Fibroblast of skin of scalp (primary cell): Measurements from ENCODE around the gene FRA10AC1.
A peak's percentile ranks its signal among the peaks of the same experiment; 100 is the strongest.
"Not testable (repeated sequence)": the region's sequence is repeated elsewhere in the genome, so short reads cannot be mapped to it uniquely, and the experiment has no call there.

Experiments
- DNase-seq: peaks from one replicate; pipeline ENCODE4 v3.0.0-alpha.2; 2013

Gene FRA10AC1

GRCh38 chr10:93703066-93703465, 674 bp upstream of the FRA10AC1 start:
- DNase-seq: peak; percentile 14

DNA sequence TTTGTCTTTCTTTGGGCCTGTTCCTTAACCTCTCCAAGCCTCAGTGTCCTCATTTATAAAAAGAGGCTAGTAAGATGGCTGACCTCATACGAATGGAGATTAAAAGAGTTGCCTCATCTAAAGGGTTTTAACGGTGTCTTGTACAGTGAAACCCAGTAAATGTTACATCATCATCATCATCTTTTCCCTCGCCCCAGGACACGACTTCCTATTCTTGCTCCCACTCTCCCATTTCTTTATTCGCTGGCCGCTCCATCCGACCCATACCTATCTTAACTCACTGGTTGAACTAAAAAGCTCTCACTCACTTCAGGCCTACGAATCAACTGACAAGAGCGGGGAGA, 554 bp downstream of the FRA10AC1 start:
- peak; percentile 51 for DNase-seq

GRCh38 chr10:93697207-93697606, 5.2 kb downstream of the FRA10AC1 start:
- no peak for DNase-seq

GRCh38 chr10:93696582-93696981, 5.8 kb downstream of the FRA10AC1 start:
- not testable (repeated sequence) for DNase-seq

DNA sequence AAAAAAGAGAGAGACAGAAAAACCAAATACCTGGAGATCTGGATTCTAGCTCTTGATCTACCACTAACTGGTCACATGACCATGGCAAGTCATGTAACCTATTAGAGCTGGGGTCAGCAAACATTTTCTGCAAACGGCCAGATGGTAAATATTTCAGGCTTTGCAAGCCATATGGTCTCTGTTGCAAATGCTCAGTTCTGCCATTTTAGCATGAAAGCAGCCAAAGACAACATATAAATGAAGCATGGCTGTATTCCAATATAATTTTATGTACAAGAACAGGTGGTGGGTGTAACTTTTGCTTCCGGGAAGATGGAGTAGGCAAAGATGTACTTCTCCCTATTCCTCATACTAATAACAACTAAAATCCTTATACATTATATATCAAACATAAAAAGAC, 6.7 kb downstream of the FRA10AC1 start:
- DNase-seq: no peak

- DNase-seq: no peak
These were observed 14.7 kb downstream of the FRA10AC1 start for GRCh38 chr10:93687737-93688136.

DNA sequence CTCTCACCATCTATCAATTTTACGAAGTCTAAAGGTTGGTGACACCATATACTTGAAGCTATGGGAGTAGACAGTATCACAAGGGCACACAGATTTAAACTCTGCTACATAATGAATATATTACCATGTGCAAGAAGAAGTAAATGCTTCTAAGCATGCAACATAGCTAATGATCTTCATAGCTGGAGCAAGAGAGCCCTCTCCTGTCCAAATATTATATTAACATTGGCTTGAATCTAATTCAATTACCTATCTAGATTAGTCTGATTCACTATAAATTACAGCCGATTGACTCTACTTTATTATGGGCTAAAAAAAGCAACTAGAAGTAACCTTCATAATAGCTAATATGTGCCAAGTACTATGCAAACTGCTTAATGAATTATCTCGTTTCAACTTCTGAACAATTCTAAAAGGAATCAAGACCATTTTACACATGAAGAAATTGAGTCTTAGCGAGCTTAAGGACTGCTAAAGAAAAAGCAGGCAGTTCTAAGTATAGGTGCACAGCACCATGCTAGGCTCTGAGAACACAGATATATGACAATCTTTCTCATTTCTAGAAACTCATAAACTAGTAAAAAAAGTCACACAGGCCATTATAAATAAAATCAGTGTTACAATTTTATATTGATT, 21.9 kb downstream of the FRA10AC1 start:
- peak; percentile 56 for DNase-seq

DNA sequence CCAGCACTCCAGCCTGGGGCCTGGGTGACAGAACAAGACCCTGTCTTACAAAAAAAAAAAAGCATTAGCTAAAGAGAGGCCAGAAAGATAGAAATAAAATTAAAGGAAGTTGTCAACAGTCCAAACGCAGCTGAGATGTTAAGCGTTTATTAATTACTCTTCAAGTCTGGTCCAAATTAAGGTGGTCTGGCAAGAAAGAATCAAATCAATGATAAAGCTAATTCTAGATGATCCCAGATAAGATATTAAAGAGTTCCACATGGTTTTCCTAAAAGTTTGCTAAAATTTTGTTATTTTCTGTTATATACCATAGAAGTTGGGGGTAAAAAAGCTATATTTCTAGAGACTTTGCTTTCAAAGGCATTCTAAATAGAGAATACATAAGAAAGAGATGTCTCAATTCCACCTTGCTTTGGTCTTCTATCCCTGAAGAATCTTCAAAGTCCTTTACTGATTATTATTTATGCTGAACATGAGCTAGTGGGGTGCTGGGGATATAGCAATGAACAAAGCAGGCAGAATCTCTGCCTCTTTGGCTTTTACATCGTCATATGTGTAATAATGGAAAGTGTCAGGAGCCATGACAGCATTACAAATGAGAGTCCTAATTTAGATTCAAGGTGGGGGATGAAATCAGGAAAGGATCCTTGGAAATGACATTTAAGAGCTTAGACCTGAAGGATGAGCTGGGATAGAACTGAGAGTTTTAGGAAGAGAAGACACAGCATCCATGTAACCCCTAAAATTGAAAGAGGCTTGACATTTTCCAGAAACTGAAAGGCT, 23.4 kb downstream of the FRA10AC1 start:
- no peak for DNase-seq

DNA sequence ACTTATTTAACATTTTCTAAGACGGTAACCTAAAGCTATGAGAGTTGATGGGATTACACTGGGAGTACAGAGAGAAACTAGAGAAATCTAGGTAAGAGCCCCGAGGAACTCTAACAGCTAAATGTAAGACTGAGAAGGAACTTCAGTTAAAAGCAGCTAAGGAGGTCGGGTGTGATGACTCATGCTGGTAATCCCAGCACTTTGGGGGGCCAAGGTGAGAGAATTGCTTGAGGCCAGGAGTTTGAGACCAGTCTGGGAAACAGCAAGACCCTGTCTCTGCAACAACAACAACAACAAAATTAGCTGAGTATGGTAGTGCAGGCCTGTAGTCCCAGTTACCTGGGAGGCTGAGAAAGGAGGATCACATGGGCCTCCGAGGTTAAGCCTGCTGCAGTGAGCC, 24.0 kb downstream of the FRA10AC1 start:
- no peak for DNase-seq

DNA sequence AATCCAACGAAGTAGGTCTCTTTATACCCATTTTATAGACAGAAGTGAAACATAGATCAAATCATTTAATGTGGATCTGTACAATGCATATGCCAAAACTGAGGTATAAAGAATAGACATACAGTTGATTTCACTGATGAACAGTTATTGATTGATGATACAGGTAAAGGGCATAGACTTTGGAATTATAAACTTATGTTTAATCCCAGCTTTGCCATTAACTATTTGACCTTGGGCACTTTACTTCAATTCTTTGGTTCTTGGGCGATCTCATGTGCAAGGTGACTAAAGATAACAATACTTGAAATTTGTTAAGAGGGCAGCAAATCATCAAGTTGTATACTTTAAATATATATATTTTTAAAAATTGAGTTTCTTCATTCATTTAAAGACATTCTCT, 28.6 kb downstream of the FRA10AC1 start:
- DNase-seq: no peak

GRCh38 chr10:93672890-93673289, 29.5 kb downstream of the FRA10AC1 start:
- DNase-seq: no peak

- no peak for DNase-seq
These were observed 30.2 kb downstream of the FRA10AC1 start for GRCh38 chr10:93672022-93672678.

GRCh38 chr10:93671042-93671441, 31.4 kb downstream of the FRA10AC1 start:
- DNase-seq: no peak

DNA sequence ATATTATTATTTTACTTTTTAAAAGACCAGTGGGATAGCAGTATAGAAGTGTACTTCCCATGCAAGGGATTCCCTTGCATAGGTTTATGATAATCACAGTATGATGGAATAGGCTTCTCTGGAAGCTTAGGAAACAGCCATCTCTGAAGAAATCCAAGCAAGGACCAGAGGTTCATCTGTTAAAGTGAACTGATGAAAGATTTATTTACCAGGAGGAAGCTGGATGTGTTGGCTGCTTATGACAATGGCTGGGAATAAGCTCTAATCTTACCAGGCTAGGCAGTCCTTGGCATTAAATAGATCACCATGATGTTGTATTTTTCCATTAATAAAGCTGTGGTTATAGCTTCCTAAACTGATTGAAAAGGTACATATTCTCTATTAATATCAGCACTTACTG, 32.0 kb downstream of the FRA10AC1 start:
- no peak for DNase-seq

GRCh38 chr10:93667795-93668194, 34.6 kb downstream of the FRA10AC1 start:
- DNase-seq: no peak

- no peak for DNase-seq
These were observed 36.4 kb downstream of the FRA10AC1 start for GRCh38 chr10:93666030-93666429.

DNA sequence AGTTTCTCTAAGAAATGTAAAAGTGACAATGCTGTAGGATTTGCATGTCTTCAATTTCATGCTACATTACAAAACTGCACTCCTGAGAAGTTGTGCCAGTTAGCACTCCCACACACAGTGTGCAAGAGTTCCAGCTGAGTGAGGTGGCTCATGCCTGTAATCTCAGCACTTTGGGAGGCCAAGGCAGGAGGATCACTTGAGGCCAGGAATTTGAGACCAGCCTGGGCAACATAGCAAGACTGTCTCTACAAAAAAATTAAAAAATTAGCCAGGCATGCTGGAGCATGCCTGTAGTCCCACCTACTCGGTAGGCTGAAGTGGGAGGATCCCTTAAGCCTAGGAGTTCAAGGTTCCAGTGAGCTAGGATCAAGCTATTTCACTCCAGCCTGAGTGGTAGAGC, 44.6 kb downstream of the FRA10AC1 start:
- DNase-seq: no peak

GRCh38 chr10:93656155-93656554, 46.2 kb downstream of the FRA10AC1 start:
- no peak for DNase-seq

DNA sequence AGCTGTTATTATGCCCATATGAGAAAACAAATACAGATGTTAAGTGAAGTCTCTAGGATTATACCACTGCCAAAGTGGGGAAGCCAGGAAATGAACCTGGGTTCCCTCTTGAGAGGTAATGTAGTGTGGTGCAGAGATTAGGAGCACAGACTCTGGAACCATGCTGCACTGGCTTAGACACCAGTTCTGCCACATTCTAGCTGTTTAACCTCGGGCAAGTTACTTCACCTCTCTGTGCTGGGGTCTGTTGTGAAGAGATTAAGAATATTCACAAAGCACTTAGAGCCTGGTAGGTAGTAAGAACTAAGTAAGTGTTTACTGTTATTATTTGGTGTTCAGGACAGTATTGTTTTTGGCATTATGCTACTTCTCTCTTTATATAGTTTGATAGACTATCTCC, 48.2 kb downstream of the FRA10AC1 start:
- DNase-seq: no peak

- peak; percentile 79 for DNase-seq
These were observed 49.5 kb downstream of the FRA10AC1 start for GRCh38 chr10:93652857-93653256.

- DNase-seq: no peak
These were observed 62.6 kb downstream of the FRA10AC1 start for GRCh38 chr10:93639791-93640190.

DNA sequence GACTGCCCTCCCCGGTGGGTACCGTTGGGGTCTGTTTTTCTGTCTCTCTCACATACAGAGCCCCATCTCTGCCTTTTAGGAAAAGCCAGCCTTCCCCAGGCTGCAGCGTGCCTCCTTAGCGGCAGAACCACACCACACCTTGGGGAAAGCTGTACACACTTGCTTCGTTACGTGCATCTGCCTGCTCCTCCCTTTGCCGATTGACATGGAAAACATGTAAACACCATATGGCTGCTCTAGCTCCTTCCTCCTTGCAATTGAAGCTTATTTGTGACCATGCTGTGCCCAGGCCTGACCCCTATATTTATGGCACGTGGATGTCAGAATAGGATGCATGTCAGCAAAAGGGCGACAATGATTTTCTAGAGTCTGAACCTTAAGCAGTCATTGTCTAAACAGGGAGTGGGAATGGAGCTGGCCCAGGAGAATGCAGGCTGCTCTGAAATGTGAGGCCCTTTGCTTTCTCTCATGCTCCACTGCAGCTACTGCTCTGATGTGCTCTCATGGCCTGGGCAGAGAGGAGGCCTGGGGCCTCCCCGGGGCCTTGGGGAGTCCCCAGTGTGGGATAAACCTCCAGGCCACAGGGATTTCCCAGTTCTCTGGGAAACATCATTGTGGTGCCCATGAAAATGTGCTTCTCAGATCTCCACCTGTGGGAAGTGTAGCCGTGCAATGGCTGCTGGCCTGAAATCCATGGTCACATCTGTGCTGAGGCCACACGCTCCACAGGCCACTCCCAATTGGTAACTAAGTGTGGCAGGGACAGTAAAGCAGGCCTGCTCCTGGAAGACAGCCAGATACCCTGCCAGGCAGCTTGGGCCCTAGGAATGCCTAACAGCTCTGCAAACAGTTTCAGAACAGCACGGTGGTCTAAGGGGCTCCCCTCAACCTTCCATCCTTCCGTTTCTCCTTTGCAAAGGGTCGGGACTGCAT, 71.5 kb downstream of the FRA10AC1 start:
- no peak for DNase-seq
